HEK293 (cell line): ENCODE results near the gene HDAC1.
A peak's percentile ranks its signal among the peaks of the same experiment; 100 is the strongest.

Experiments used
- KLF9 ChIP-seq: fragments of 450-650 bp; formaldehyde crosslinking; IDR thresholded peaks from 2 replicates; pipeline ENCODE4 v1.5.1; 2016; ENCODE audit warnings: missing biosample characterization, missing genetic modification characterization, low read depth
- SALL2 ChIP-seq: fragments of 450-650 bp; formaldehyde crosslinking; IDR thresholded peaks from 2 replicates; pipeline ENCODE4 v1.5.0; 2017; ENCODE audit warnings: missing biosample characterization, mild to moderate bottlenecking, missing genetic modification characterization, borderline replicate concordance
- SP2 ChIP-seq: fragments of 450-650 bp; formaldehyde crosslinking; IDR thresholded peaks from 2 replicates; pipeline ENCODE4 v1.5.1; 2016; ENCODE audit warnings: missing biosample characterization, missing genetic modification characterization
- ZBTB7A ChIP-seq: fragments of 450-650 bp; formaldehyde crosslinking; IDR thresholded peaks from 2 replicates; pipeline ENCODE4 v1.5.1; 2016; ENCODE audit warnings: low read depth, missing biosample characterization, missing genetic modification characterization
- ZFP69B ChIP-seq: fragments of 450-650 bp; formaldehyde crosslinking; IDR thresholded peaks from 2 replicates; pipeline ENCODE4 v1.5.1; 2016; ENCODE audit warnings: missing biosample characterization, missing genetic modification characterization
- ZNF132 ChIP-seq: fragments of 450-650 bp; formaldehyde crosslinking; IDR thresholded peaks from 2 replicates; pipeline ENCODE4 v1.5.1; 2017; ENCODE audit warnings: missing biosample characterization, missing genetic modification characterization, borderline replicate concordance
- ZNF211 ChIP-seq: fragments of 450-650 bp; formaldehyde crosslinking; IDR thresholded peaks from 2 replicates; pipeline ENCODE4 v1.5.1; 2016; ENCODE audit warnings: low read depth, missing biosample characterization, missing genetic modification characterization
- ZNF366 ChIP-seq: fragments of 450-650 bp; formaldehyde crosslinking; conservative IDR thresholded peaks from 2 replicates; pipeline ENCODE4 v1.5.1; 2016; ENCODE audit warnings: missing biosample characterization, missing genetic modification characterization
- ZNF610 ChIP-seq: fragments of 450-650 bp; formaldehyde crosslinking; IDR thresholded peaks from 2 replicates; pipeline ENCODE4 v1.5.1; 2016; ENCODE audit warnings: missing biosample characterization, missing genetic modification characterization, borderline replicate concordance
- ZNF660 ChIP-seq: fragments of 450-650 bp; IDR thresholded peaks from 2 replicates; pipeline ENCODE4 v1.5.1; 2018; ENCODE audit warnings: missing biosample characterization, mild to moderate bottlenecking, missing genetic modification characterization
- ZNF707 ChIP-seq: fragments of 450-650 bp; formaldehyde crosslinking; IDR thresholded peaks from 2 replicates; pipeline ENCODE4 v1.5.1; 2016; ENCODE audit warnings: missing biosample characterization, missing genetic modification characterization
- TF ChIP-seq, protein P1 (sequence below): fragments of 450-650 bp; formaldehyde crosslinking; IDR thresholded peaks from 2 replicates; pipeline ENCODE4 v1.5.1; 2016; ENCODE audit warnings: missing biosample characterization, missing genetic modification characterization, borderline replicate concordance
- TF ChIP-seq, protein P2 (sequence below): fragments of 450-650 bp; formaldehyde crosslinking; conservative IDR thresholded peaks from 2 replicates; pipeline ENCODE4 v1.5.1; 2016; ENCODE audit warnings: low read depth, missing biosample characterization, missing genetic modification characterization
- TF ChIP-seq, protein P3 (sequence below): fragments of 450-650 bp; formaldehyde crosslinking; IDR thresholded peaks from 2 replicates; pipeline ENCODE4 v1.5.1; 2016; ENCODE audit warnings: missing biosample characterization, missing genetic modification characterization
- TF ChIP-seq, protein P4 (sequence below): fragments of 450-650 bp; IDR thresholded peaks from 2 replicates; pipeline ENCODE4 v1.5.1; 2018; ENCODE audit warnings: missing biosample characterization, mild to moderate bottlenecking, missing genetic modification characterization
- TF ChIP-seq, protein P5 (sequence below): fragments of 450-650 bp; formaldehyde crosslinking; IDR thresholded peaks from 2 replicates; pipeline ENCODE4 v1.5.1; 2016; ENCODE audit warnings: missing biosample characterization, missing genetic modification characterization
- TF ChIP-seq, protein P6 (sequence below): fragments of 450-650 bp; formaldehyde crosslinking; IDR thresholded peaks from 2 replicates; pipeline ENCODE4 v1.5.1; 2016; ENCODE audit warnings: missing biosample characterization, missing genetic modification characterization
- TF ChIP-seq, protein P7 (sequence below): fragments of 450-650 bp; formaldehyde crosslinking; IDR thresholded peaks from 2 replicates; pipeline ENCODE4 v1.5.1; 2016; ENCODE audit warnings: missing biosample characterization, missing genetic modification characterization

Gene HDAC1

DNA sequence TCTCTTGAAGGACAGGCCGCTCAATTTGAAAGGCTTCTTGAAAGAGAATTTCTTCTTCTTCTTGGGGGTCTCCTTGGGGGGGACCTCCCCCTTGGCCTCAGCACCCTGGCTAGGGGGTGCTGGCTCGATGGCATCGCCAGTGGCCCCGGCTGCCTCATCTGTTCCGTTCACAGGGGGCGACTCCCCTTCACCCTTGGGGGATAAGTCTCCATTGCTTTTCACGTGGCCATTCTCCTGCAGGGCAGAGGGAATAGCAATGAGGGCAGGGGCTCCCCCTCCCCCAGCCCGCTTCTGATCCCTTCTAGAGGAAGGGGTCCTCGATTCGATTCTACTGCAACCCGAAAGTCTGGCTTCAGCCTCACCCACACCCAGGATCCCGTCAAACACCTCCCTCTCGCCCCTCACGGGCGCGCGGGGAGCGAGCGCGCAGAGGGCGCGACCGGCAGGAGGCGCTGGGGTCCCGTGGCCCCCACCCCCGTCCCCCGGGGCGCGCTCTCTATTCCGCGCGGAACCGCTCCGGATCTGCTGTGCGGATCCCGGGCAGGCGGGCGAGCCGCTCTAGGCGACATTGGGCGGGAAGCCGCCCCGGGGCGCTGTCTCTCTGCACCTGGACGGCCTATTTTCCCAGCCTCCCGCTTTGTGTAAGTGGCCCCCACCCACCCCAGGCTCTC, 43.1 kb downstream of the HDAC1 start (continued):
- TF ChIP-seq, protein P1, sequence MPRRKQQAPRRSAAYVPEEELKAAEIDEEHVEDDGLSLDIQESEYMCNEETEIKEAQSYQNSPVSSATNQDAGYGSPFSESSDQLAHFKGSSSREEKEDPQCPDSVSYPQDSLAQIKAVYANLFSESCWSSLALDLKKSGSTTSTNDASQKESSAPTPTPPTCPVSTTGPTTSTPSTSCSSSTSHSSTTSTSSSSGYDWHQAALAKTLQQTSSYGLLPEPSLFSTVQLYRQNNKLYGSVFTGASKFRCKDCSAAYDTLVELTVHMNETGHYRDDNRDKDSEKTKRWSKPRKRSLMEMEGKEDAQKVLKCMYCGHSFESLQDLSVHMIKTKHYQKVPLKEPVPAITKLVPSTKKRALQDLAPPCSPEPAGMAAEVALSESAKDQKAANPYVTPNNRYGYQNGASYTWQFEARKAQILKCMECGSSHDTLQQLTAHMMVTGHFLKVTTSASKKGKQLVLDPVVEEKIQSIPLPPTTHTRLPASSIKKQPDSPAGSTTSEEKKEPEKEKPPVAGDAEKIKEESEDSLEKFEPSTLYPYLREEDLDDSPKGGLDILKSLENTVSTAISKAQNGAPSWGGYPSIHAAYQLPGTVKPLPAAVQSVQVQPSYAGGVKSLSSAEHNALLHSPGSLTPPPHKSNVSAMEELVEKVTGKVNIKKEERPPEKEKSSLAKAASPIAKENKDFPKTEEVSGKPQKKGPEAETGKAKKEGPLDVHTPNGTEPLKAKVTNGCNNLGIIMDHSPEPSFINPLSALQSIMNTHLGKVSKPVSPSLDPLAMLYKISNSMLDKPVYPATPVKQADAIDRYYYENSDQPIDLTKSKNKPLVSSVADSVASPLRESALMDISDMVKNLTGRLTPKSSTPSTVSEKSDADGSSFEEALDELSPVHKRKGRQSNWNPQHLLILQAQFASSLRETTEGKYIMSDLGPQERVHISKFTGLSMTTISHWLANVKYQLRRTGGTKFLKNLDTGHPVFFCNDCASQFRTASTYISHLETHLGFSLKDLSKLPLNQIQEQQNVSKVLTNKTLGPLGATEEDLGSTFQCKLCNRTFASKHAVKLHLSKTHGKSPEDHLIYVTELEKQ (tag by site-specific recombination), result no peak
- TF ChIP-seq ZFP69B (tag by site-specific recombination), result no peak
- TF ChIP-seq SALL2 (tag by site-specific recombination), result no peak
- TF ChIP-seq ZNF707 (tag by site-specific recombination), result no peak
- TF ChIP-seq, protein P2, sequence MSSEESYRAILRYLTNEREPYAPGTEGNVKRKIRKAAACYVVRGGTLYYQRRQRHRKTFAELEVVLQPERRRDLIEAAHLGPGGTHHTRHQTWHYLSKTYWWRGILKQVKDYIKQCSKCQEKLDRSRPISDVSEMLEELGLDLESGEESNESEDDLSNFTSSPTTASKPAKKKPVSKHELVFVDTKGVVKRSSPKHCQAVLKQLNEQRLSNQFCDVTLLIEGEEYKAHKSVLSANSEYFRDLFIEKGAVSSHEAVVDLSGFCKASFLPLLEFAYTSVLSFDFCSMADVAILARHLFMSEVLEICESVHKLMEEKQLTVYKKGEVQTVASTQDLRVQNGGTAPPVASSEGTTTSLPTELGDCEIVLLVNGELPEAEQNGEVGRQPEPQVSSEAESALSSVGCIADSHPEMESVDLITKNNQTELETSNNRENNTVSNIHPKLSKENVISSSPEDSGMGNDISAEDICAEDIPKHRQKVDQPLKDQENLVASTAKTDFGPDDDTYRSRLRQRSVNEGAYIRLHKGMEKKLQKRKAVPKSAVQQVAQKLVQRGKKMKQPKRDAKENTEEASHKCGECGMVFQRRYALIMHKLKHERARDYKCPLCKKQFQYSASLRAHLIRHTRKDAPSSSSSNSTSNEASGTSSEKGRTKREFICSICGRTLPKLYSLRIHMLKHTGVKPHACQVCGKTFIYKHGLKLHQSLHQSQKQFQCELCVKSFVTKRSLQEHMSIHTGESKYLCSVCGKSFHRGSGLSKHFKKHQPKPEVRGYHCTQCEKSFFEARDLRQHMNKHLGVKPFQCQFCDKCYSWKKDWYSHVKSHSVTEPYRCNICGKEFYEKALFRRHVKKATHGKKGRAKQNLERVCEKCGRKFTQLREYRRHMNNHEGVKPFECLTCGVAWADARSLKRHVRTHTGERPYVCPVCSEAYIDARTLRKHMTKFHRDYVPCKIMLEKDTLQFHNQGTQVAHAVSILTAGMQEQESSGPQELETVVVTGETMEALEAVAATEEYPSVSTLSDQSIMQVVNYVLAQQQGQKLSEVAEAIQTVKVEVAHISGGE (tag by site-specific recombination), result no peak
- TF ChIP-seq ZNF366 (tag by site-specific recombination), result no peak
- TF ChIP-seq KLF9 (tag by site-specific recombination), result peak; percentile 67
- no peak for TF ChIP-seq SP2 (tag by site-specific recombination)
- TF ChIP-seq ZNF211 (tag by site-specific recombination), result no peak
- TF ChIP-seq, protein P3, sequence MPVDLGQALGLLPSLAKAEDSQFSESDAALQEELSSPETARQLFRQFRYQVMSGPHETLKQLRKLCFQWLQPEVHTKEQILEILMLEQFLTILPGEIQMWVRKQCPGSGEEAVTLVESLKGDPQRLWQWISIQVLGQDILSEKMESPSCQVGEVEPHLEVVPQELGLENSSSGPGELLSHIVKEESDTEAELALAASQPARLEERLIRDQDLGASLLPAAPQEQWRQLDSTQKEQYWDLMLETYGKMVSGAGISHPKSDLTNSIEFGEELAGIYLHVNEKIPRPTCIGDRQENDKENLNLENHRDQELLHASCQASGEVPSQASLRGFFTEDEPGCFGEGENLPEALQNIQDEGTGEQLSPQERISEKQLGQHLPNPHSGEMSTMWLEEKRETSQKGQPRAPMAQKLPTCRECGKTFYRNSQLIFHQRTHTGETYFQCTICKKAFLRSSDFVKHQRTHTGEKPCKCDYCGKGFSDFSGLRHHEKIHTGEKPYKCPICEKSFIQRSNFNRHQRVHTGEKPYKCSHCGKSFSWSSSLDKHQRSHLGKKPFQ (tag by site-specific recombination), result no peak
- TF ChIP-seq ZNF610 (tag by site-specific recombination), result peak; percentile 64; the same call in 1 of the 2 replicates
- TF ChIP-seq, protein P4, sequence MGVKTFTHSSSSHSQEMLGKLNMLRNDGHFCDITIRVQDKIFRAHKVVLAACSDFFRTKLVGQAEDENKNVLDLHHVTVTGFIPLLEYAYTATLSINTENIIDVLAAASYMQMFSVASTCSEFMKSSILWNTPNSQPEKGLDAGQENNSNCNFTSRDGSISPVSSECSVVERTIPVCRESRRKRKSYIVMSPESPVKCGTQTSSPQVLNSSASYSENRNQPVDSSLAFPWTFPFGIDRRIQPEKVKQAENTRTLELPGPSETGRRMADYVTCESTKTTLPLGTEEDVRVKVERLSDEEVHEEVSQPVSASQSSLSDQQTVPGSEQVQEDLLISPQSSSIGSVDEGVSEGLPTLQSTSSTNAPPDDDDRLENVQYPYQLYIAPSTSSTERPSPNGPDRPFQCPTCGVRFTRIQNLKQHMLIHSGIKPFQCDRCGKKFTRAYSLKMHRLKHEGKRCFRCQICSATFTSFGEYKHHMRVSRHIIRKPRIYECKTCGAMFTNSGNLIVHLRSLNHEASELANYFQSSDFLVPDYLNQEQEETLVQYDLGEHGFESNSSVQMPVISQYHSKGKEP, result no peak
- TF ChIP-seq, protein P5, sequence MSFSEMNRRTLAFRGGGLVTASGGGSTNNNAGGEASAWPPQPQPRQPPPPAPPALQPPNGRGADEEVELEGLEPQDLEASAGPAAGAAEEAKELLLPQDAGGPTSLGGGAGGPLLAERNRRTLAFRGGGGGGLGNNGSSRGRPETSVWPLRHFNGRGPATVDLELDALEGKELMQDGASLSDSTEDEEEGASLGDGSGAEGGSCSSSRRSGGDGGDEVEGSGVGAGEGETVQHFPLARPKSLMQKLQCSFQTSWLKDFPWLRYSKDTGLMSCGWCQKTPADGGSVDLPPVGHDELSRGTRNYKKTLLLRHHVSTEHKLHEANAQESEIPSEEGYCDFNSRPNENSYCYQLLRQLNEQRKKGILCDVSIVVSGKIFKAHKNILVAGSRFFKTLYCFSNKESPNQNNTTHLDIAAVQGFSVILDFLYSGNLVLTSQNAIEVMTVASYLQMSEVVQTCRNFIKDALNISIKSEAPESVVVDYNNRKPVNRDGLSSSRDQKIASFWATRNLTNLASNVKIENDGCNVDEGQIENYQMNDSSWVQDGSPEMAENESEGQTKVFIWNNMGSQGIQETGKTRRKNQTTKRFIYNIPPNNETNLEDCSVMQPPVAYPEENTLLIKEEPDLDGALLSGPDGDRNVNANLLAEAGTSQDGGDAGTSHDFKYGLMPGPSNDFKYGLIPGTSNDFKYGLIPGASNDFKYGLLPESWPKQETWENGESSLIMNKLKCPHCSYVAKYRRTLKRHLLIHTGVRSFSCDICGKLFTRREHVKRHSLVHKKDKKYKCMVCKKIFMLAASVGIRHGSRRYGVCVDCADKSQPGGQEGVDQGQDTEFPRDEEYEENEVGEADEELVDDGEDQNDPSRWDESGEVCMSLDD (tag by site-specific recombination), result peak; percentile 78
- TF ChIP-seq, protein P6, sequence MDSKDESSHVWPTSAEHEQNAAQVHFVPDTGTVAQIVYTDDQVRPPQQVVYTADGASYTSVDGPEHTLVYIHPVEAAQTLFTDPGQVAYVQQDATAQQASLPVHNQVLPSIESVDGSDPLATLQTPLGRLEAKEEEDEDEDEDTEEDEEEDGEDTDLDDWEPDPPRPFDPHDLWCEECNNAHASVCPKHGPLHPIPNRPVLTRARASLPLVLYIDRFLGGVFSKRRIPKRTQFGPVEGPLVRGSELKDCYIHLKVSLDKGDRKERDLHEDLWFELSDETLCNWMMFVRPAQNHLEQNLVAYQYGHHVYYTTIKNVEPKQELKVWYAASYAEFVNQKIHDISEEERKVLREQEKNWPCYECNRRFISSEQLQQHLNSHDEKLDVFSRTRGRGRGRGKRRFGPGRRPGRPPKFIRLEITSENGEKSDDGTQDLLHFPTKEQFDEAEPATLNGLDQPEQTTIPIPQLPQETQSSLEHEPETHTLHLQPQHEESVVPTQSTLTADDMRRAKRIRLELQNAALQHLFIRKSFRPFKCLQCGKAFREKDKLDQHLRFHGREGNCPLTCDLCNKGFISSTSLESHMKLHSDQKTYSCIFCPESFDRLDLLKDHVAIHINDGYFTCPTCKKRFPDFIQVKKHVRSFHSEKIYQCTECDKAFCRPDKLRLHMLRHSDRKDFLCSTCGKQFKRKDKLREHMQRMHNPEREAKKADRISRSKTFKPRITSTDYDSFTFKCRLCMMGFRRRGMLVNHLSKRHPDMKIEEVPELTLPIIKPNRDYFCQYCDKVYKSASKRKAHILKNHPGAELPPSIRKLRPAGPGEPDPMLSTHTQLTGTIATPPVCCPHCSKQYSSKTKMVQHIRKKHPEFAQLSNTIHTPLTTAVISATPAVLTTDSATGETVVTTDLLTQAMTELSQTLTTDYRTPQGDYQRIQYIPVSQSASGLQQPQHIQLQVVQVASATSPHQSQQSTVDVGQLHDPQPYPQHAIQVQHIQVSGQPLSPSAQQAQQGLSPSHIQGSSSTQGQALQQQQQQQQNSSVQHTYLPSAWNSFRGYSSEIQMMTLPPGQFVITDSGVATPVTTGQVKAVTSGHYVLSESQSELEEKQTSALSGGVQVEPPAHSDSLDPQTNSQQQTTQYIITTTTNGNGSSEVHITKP (tag by site-specific recombination), result peak; percentile 78
- TF ChIP-seq ZNF132, result no peak
- peak; percentile 62; the same call in 1 of the 2 replicates for TF ChIP-seq ZNF660 (tag by site-specific recombination)
- peak; percentile 28; the same call in 1 of the 2 replicates for TF ChIP-seq ZBTB7A (tag by site-specific recombination)
- TF ChIP-seq, protein P7, sequence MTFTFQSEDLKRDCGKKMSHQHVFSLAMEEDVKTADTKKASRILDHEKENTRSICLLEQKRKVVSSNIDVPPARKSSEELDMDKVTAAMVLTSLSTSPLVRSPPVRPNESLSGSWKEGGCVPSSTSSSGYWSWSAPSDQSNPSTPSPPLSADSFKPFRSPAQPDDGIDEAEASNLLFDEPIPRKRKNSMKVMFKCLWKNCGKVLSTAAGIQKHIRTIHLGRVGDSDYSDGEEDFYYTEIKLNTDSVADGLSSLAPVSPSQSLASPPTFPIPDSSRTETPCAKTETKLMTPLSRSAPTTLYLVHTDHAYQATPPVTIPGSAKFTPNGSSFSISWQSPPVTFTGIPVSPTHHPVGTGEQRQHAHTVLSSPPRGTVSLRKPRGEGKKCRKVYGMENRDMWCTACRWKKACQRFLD (tag by site-specific recombination), result no peak
